ENCODE data around the gene VAMP7.
"Not testable (repeated sequence)": the region's sequence is repeated elsewhere in the genome, so short reads cannot be mapped to it uniquely, and the experiment has no call there.

The VAMP7 gene

GRCh38 chrX:155986995-155987394 is 105.8 kb downstream of the VAMP7 start:
- DNase-seq = not testable (repeated sequence)

DNA sequence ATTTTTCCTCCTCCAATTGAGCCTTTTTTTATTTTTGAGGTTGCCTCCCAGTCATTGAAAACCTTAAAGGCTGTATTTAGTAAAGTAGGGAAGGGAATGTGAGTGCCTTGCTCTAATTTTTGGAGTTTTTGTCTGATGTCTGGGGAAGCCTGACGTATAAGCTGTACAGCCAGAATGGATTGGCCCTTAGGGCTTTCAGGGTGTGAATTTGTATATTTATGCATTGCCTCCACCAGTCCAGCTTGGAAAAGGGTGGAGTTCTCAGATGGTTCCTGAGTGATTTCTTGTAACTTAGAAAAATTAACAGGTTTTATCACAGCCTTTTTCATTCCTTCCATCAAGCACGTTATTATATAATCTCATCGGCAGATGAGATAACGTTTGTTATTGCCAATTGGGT is 107.7 kb downstream of the VAMP7 start:
- no peak for DNase-seq
